Hepatocyte (in vitro differentiated cells): ENCODE data around the gene SYNGAP1. TPM values are rescaled to one million over a fixed set of nuclear protein-coding genes. Genes with fewer than 3 reads are reported as not detected.

ENCODE experiments used
- DNase-seq: peaks from one replicate; pipeline ENCODE4 v3.0.0-alpha.2; 2016; ENCODE audit warnings: low spot score
- H2AFZ ChIP-seq: fragments of 200-600 bp; sonication (generic); 2 replicates; pipeline ENCODE4 v1.6.0; 2016; ENCODE audit warnings: antibody characterized with exemption, mild to moderate bottlenecking
- H3K27ac ChIP-seq: fragments of 200-600 bp; sonication (generic); 2 replicates; pipeline ENCODE4 v1.5.1; 2016; ENCODE audit warnings: mild to moderate bottlenecking
- H3K27me3 ChIP-seq: fragments of 200-600 bp; sonication (generic); 2 replicates; pipeline ENCODE4 v1.6.1; 2016
- H3K36me3 ChIP-seq: fragments of 200-600 bp; sonication (generic); replicated peaks from 2 replicates; pipeline ENCODE4 v1.5.1; 2016; ENCODE audit warnings: low read depth; ENCODE audit not compliant: insufficient read depth
- H3K4me1 ChIP-seq: fragments of 200-600 bp; sonication (generic); 2 replicates; pipeline ENCODE4 v1.5.1; 2016; ENCODE audit warnings: mild to moderate bottlenecking, moderate library complexity; ENCODE audit not compliant: insufficient read depth
- H3K4me2 ChIP-seq: fragments of 200-600 bp; sonication (generic); 2 replicates; pipeline ENCODE4 v1.6.0; 2016
- H3K4me3 ChIP-seq: fragments of 200-600 bp; sonication (generic); 2 replicates; pipeline ENCODE4 v1.5.1; 2016; ENCODE audit warnings: mild to moderate bottlenecking
- H3K79me2 ChIP-seq: fragments of 200-600 bp; sonication (generic); 2 replicates; pipeline ENCODE4 v1.6.0; 2017; ENCODE audit warnings: mild to moderate bottlenecking
- H3K9me2 ChIP-seq: fragments of 200-600 bp; sonication (generic); replicated peaks from 2 replicates; pipeline ENCODE4 v1.6.0; 2017; ENCODE audit warnings: mild to moderate bottlenecking; ENCODE audit not compliant: insufficient read depth
- H3K9me3 ChIP-seq: fragments of 200-600 bp; sonication (generic); 2 replicates; pipeline ENCODE4 v1.5.1; 2016; ENCODE audit warnings: low read depth, mild to moderate bottlenecking
- H4K20me1 ChIP-seq: fragments of 200-600 bp; sonication (generic); 2 replicates; pipeline ENCODE4 v1.6.0; 2016; ENCODE audit warnings: mild to moderate bottlenecking; ENCODE audit not compliant: insufficient read depth, poor library complexity, severe bottlenecking
- EZH2 ChIP-seq: fragments of 200-600 bp; sonication (generic); IDR thresholded peaks from 2 replicates; pipeline ENCODE4 v1.6.1; 2016; ENCODE audit warnings: antibody characterized with exemption, mild to moderate bottlenecking, borderline replicate concordance
- EZH2phosphoT487 ChIP-seq: fragments of 200-600 bp; sonication (generic); IDR thresholded peaks from one replicate; pipeline ENCODE4 v1.6.1; 2018; ENCODE audit warnings: antibody characterized with exemption, mild to moderate bottlenecking, low read depth, moderate library complexity; ENCODE audit not compliant: unreplicated experiment, severe bottlenecking
- WGBS: methylation state at CpG from one replicate; pipeline ENCODE4 v1.1.6; 2016; ENCODE audit warnings: low lambda C conversion rate; ENCODE audit errors: missing lambda C conversion rate; 5-methylcytosine and 5-hydroxymethylcytosine counted together
- polyA plus RNA-seq: library from polyadenylated mRNA; unstranded; fragments of >200 nt; fragmentation: Nextera tagmentation; extraction: Ambion mirVana; gene quantifications from 2 replicates; pipeline ENCODE4 v1.2.1, GENCODE V29; 2016
- total RNA-seq: library from RNA; depleted of rRNA; stranded (reverse); fragments of >200 nt; gene quantifications from 2 replicates; pipeline ENCODE4 v1.2.3, GENCODE V29; 2014
- TF ChIP-seq, protein P1 (sequence below): fragments of 200-600 bp; sonication (generic); IDR thresholded peaks from 2 replicates; pipeline ENCODE4 v1.5.1; 2016; ENCODE audit warnings: antibody characterized with exemption, mild to moderate bottlenecking; ENCODE audit not compliant: poor library complexity

SYNGAP1 gene
- total and polyA plus RNA-seq, 2 experiments from 2014 or later, result 5.7 to 6.6 TPM

DNA sequence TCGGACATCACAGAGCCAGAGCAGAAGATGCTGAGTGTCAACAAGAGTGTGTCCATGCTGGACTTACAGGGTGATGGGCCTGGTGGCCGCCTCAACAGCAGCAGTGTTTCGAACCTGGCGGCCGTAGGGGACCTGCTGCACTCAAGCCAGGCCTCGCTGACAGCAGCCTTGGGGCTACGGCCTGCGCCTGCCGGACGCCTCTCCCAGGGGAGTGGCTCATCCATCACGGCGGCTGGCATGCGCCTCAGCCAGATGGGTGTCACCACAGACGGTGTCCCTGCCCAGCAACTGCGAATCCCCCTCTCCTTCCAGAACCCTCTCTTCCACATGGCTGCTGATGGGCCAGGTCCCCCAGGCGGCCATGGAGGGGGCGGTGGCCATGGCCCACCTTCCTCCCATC is 23.2 kb downstream of the SYNGAP1 start:
- Histone ChIP-seq H3K4me1 (no peaks in the 10 kb centered on the region), H3K79me2 (no peaks in the 10 kb centered on the region), H4K20me1 (no peaks in the 10 kb centered on the region), H3K9me3 (no peaks in the 10 kb centered on the region), H3K36me3 (no peaks in the 10 kb centered on the region), H3K9me2 (no peaks in the 10 kb centered on the region), H3K27me3 (no peaks in the 10 kb centered on the region), H3K4me3 (no peak overlapping the region), H2AFZ (no peak overlapping the region), H3K4me2 (no peak overlapping the region), H3K27ac (no peak overlapping the region)
- WGBS, result 97% methylated on average over 17 of the region's 17 CpGs
- DNase-seq, result no peak
- TF ChIP-seq EZH2 (no peak), EZH2phosphoT487 (no peak)
- TF ChIP-seq, protein P1, sequence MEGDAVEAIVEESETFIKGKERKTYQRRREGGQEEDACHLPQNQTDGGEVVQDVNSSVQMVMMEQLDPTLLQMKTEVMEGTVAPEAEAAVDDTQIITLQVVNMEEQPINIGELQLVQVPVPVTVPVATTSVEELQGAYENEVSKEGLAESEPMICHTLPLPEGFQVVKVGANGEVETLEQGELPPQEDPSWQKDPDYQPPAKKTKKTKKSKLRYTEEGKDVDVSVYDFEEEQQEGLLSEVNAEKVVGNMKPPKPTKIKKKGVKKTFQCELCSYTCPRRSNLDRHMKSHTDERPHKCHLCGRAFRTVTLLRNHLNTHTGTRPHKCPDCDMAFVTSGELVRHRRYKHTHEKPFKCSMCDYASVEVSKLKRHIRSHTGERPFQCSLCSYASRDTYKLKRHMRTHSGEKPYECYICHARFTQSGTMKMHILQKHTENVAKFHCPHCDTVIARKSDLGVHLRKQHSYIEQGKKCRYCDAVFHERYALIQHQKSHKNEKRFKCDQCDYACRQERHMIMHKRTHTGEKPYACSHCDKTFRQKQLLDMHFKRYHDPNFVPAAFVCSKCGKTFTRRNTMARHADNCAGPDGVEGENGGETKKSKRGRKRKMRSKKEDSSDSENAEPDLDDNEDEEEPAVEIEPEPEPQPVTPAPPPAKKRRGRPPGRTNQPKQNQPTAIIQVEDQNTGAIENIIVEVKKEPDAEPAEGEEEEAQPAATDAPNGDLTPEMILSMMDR, result no peak

DNA sequence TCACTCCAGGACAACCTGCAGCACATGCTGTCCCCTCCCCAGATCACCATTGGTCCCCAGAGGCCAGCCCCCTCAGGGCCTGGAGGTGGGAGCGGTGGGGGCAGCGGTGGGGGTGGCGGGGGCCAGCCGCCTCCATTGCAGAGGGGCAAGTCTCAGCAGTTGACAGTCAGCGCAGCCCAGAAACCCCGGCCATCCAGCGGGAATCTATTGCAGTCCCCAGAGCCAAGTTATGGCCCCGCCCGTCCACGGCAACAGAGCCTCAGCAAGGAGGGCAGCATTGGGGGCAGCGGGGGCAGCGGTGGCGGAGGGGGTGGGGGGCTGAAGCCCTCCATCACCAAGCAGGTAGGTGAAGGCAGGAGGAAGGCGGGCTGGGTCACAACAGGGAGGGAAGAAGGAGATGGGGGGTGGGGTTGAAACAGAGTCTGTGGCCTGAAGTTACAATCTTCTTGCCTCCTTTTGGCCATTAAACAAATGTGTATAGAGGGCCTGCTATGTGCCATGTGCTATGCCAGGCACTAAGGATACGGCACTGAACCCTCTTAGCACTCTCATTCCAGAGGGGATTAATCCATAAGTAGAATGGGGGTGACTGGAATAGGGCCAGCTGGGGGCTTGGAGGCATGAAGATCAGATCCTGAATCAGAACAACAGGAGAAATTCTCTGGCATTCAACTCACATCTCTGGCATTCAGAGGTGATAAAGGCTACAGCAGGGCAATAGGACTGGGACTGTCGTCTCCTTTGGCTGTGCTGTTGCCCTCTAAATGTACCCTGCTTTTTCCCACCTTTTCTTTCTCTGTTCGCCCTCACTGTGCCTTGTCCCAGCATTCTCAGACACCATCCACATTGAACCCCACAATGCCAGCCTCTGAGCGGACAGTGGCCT is 24.0 kb downstream of the SYNGAP1 start:
- Histone ChIP-seq H3K4me1 (no peaks in the 10 kb centered on the region), H3K36me3 (no peaks in the 10 kb centered on the region), H3K79me2 (no peaks in the 10 kb centered on the region), H2AFZ (no peak overlapping the region), H3K9me2 (no peaks in the 10 kb centered on the region), H3K4me2 (no peak overlapping the region), H3K27me3 (no peaks in the 10 kb centered on the region), H3K4me3 (no peak overlapping the region), H3K27ac (no peak overlapping the region), H4K20me1 (no peaks in the 10 kb centered on the region), H3K9me3 (no peaks in the 10 kb centered on the region)
- DNase-seq, result no peak
- TF ChIP-seq, protein P1, result no peak
- TF ChIP-seq EZH2phosphoT487, result no peak
- TF ChIP-seq EZH2, result no peak
- WGBS, result 93% methylated on average over 9 of the region's 18 CpGs

- H2AFZ ChIP-seq, result no peak overlapping the region
- H3K79me2 ChIP-seq, result no peaks in the 10 kb centered on the region
- no peaks in the 10 kb centered on the region for H4K20me1 ChIP-seq
- no peaks in the 10 kb centered on the region for H3K27me3 ChIP-seq
- no peaks in the 10 kb centered on the region for H3K9me2 ChIP-seq
- no peaks in the 10 kb centered on the region for H3K9me3 ChIP-seq
- H3K4me3 ChIP-seq, result no peak overlapping the region
- H3K4me2 ChIP-seq, result no peak overlapping the region
- no peak overlapping the region for H3K27ac ChIP-seq
- TF ChIP-seq EZH2phosphoT487 (no peak), EZH2 (no peak)
- TF ChIP-seq, protein P1, result no peak
- WGBS, result 95% methylated on average over 3 of the region's 3 CpGs
- no peaks in the 10 kb centered on the region for H3K36me3 ChIP-seq
- no peak for DNase-seq
- no peaks in the 10 kb centered on the region for H3K4me1 ChIP-seq
These were observed 25.3 kb downstream of the SYNGAP1 start for GRCh38 chr6:33445119-33445603.
